Smooth muscle cell (in vitro differentiated cells): ENCODE results near the gene CACNB3. TPM values are rescaled to one million over a fixed set of nuclear protein-coding genes. Genes with fewer than 3 reads are reported as not detected.
"Not testable (repeated sequence)": the region's sequence is repeated elsewhere in the genome, so short reads cannot be mapped to it uniquely, and the experiment has no call there.

Experiments
- DNase-seq: peaks from one replicate; lab custom pipeline; 2025; ENCODE audit not compliant: unreplicated experiment; lab: John Stamatoyannopoulos, UW
- H2AFZ ChIP-seq: fragments of 200-600 bp; sonication (generic); 2 replicates; pipeline ENCODE4 v1.6.0; 2016; ENCODE audit warnings: antibody characterized with exemption, low read depth, mild to moderate bottlenecking
- H3F3A ChIP-seq: fragments of 200-600 bp; sonication (generic); 2 replicates; pipeline ENCODE4 v1.6.0; 2017; ENCODE audit warnings: antibody characterized with exemption, low read depth
- H3K27ac ChIP-seq: fragments of 200-600 bp; sonication (generic); 2 replicates; pipeline ENCODE4 v1.5.1; 2016; ENCODE audit warnings: low read depth, mild to moderate bottlenecking
- H3K27me3 ChIP-seq: fragments of 200-600 bp; sonication (generic); 2 replicates; pipeline ENCODE4 v1.6.1; 2016; ENCODE audit warnings: low read depth, mild to moderate bottlenecking
- H3K36me3 ChIP-seq: fragments of 200-600 bp; sonication (generic); 2 replicates; pipeline ENCODE4 v1.5.1; 2016; ENCODE audit warnings: low read depth
- H3K4me1 ChIP-seq: fragments of 200-600 bp; sonication (generic); 2 replicates; pipeline ENCODE4 v1.5.1; 2016; ENCODE audit warnings: low read depth
- H3K4me2 ChIP-seq: fragments of 200-600 bp; sonication (generic); 2 replicates; pipeline ENCODE4 v1.6.0; 2016; ENCODE audit warnings: mild to moderate bottlenecking
- H3K4me3 ChIP-seq: fragments of 200-600 bp; sonication (generic); 2 replicates; pipeline ENCODE4 v1.5.1; 2016; ENCODE audit warnings: mild to moderate bottlenecking
- H3K79me2 ChIP-seq: fragments of 200-600 bp; sonication (generic); 2 replicates; pipeline ENCODE4 v1.6.0; 2016; ENCODE audit warnings: low read depth, mild to moderate bottlenecking
- H3K9ac ChIP-seq: fragments of 200-600 bp; sonication (generic); 2 replicates; pipeline ENCODE4 v1.6.0; 2016; ENCODE audit warnings: low read depth
- H3K9me3 ChIP-seq: fragments of 200-600 bp; sonication (generic); replicated peaks from 2 replicates; pipeline ENCODE4 v1.5.1; 2016; ENCODE audit warnings: low read depth
- H4K20me1 ChIP-seq: fragments of 200-600 bp; sonication (generic); 2 replicates; pipeline ENCODE4 v1.6.0; 2016; ENCODE audit warnings: low read depth
- CTCF ChIP-seq: fragments of 200-600 bp; sonication (generic); IDR thresholded peaks from 2 replicates; pipeline ENCODE4 v1.5.1; 2017; ENCODE audit warnings: borderline replicate concordance, mild to moderate bottlenecking, antibody characterized with exemption; ENCODE audit not compliant: insufficient read depth, poor library complexity, severe bottlenecking
- WGBS: methylation state at CpG from one replicate; pipeline ENCODE4 v1.1.7; 2016; ENCODE audit warnings: low lambda C conversion rate; 5-methylcytosine and 5-hydroxymethylcytosine counted together
- polyA plus RNA-seq: library from polyadenylated mRNA; unstranded; fragments of >200 nt; fragmentation: Nextera tagmentation; extraction: Ambion mirVana; gene quantifications from 2 replicates; pipeline ENCODE4 v1.2.1, GENCODE V29; 2016
- total RNA-seq: library from RNA; depleted of rRNA; stranded (reverse); fragments of >200 nt; gene quantifications from 2 replicates; pipeline ENCODE4 v1.2.3, GENCODE V29; 2014

CACNB3 gene
- total and polyA plus RNA-seq, 2 experiments from 2014 or later = 18.5 to 21.7 TPM

DNA sequence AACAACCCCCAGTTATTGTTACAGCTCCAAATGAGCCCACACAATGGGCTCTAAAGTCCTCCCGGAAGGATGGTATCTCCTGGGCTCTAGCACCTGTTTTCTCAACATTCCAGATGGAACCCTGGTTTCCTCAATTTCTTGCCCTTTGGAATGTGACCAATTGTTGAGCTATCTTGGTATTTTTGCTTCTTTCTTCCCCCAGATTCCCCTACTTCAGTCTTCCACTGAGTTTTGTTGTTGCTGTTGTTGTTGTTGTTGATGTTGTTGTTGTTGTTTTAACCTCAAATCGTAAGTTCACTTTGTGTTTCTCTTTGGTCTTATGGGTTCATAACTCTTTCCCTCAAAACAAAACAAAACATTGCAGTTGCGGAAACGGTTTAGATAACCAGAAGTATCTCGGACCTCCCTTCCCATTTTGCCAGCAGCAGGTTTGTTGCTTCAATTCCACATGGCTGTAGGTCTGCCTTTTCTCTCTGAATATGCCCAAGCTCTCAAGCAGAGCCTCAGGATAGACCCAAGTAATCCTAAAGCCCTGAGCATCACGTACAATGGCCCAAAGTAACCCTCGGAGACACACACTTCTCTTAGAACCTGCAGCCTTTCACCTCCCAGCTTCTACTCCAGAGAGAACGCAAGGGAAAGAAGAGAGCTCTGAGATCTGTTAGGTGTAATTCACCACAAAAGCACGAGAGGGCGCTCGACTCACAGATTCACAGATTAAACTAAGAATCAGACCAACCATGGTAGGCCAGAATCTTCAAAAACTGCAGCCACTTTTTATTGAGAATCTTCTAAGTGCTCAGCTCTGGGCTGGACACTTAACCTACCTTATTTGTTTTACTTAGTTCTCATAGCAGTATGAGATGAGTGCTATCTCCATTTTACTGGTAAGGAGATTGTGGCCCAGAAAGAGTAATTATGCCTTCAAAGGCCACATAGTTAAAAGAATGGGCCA, 34.7 kb downstream of the CACNB3 start:
- Histone ChIP-seq H2AFZ (peak overlapping the region; percentile 86), H3K4me2 (peak overlapping the region; percentile 98), H3K9me3 (no peaks in the 10 kb centered on the region), H3K9ac (no peak overlapping the region), H3K36me3 (no peaks in the 10 kb centered on the region), H3K27me3 (no peaks in the 10 kb centered on the region), H3K4me1 (peaks cover 15% of the 10 kb centered on the region), H3K4me3 (peak overlapping the region; percentile 87), H3K79me2 (peaks cover 38% of the 10 kb centered on the region), H3F3A (no peaks in the 10 kb centered on the region), H3K27ac (peak overlapping the region; percentile 43), H4K20me1 (peaks cover 3% of the 10 kb centered on the region)
- WGBS = 24% methylated on average over 11 of the region's 11 CpGs
- TF ChIP-seq CTCF = peak; percentile 85
- DNase-seq = peak; percentile 55

DNA sequence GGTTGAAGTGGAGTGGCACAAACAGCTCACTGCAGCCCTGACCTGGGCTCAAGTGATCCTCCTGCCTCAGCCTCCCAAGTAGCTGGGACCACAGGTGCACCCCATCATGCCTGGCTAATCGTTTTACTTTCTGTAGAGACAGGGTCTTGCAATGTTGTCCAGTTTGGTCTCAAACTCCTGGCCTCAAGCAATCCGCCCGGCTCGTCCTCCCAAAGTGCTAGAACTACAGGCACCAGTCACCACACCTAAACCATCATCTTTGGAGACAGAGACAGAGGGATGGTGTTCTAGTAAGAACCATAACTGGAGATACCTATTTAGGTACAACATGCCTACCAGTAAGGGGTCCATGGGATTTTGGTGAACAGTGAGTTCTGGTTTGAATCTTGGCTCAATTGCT, 36.2 kb downstream of the CACNB3 start:
- no peak for TF ChIP-seq CTCF
- peaks cover 3% of the 10 kb centered on the region for H4K20me1 ChIP-seq
- H3F3A ChIP-seq = no peaks in the 10 kb centered on the region
- H3K9me3 ChIP-seq = no peaks in the 10 kb centered on the region
- 92% methylated on average over 4 of the region's 4 CpGs for WGBS
- H3K4me2 ChIP-seq = no peak overlapping the region
- peaks cover 23% of the 10 kb centered on the region for H3K79me2 ChIP-seq
- no peak overlapping the region for H2AFZ ChIP-seq
- H3K27ac ChIP-seq = no peak overlapping the region
- no peak overlapping the region for H3K4me3 ChIP-seq
- no peaks in the 10 kb centered on the region for H3K27me3 ChIP-seq
- H3K9ac ChIP-seq = no peak overlapping the region
- no peak for DNase-seq
- no peaks in the 10 kb centered on the region for H3K36me3 ChIP-seq
- peaks cover 15% of the 10 kb centered on the region for H3K4me1 ChIP-seq

GRCh38 chr12:48854932-48855331, 36.6 kb downstream of the CACNB3 start:
- not testable (repeated sequence) for H3K36me3 ChIP-seq, H4K20me1 ChIP-seq, DNase-seq, H3K9me3 ChIP-seq, H3K4me3 ChIP-seq, H3K27me3 ChIP-seq, H3F3A ChIP-seq, H3K4me2 ChIP-seq, H3K9ac ChIP-seq, H2AFZ ChIP-seq, H3K27ac ChIP-seq
- Histone ChIP-seq H3K4me1 (peaks cover 15% of the 10 kb centered on the region), H3K79me2 (peaks cover 19% of the 10 kb centered on the region)
- 94% methylated on average over 10 of the region's 10 CpGs for WGBS

DNA sequence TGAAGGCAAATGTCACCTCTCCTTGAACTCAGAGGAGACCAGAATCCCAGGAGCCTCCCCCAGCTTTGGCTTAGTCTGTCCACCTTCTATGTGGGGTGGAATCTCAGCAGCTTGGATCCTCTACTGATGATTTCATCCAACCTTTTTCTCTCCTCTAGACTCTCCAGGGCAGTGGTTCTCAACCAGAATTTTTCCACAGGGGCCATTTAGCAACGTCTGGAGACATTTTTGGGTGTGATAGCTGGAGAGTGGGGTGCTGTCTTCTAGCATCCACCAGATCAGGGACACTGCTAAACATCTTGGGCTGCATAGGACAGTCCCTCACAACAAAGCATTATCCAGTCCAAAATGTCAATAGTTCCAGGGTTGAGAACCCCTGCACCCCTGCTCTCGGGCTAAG, 38.1 kb downstream of the CACNB3 start:
- Histone ChIP-seq H3K4me1 (peaks cover 7% of the 10 kb centered on the region), H3K27me3 (no peaks in the 10 kb centered on the region), H3K27ac (no peak overlapping the region), H3K9me3 (no peaks in the 10 kb centered on the region), H3K4me3 (no peak overlapping the region), H4K20me1 (no peaks in the 10 kb centered on the region), H3K4me2 (no peak overlapping the region), H2AFZ (no peak overlapping the region), H3F3A (no peaks in the 10 kb centered on the region), H3K9ac (no peak overlapping the region), H3K79me2 (peaks cover 6% of the 10 kb centered on the region), H3K36me3 (no peaks in the 10 kb centered on the region)
- TF ChIP-seq CTCF = no peak
- no peak for DNase-seq
- WGBS = 68% methylated on average over 2 of the region's 2 CpGs
